ENCODE data around the gene PGA3. TPM values are rescaled to one million over a fixed set of nuclear protein-coding genes. Genes with fewer than 3 reads are reported as not detected.
"Not testable (repeated sequence)": the region's sequence is repeated elsewhere in the genome, so short reads cannot be mapped to it uniquely, and the experiment has no call there.

PGA3 gene
- total RNA-seq (2014; rRNA removed; shearing (Covaris generic); ENCODE audit: low replicate concordance): not detected in 2 replicates

DNA sequence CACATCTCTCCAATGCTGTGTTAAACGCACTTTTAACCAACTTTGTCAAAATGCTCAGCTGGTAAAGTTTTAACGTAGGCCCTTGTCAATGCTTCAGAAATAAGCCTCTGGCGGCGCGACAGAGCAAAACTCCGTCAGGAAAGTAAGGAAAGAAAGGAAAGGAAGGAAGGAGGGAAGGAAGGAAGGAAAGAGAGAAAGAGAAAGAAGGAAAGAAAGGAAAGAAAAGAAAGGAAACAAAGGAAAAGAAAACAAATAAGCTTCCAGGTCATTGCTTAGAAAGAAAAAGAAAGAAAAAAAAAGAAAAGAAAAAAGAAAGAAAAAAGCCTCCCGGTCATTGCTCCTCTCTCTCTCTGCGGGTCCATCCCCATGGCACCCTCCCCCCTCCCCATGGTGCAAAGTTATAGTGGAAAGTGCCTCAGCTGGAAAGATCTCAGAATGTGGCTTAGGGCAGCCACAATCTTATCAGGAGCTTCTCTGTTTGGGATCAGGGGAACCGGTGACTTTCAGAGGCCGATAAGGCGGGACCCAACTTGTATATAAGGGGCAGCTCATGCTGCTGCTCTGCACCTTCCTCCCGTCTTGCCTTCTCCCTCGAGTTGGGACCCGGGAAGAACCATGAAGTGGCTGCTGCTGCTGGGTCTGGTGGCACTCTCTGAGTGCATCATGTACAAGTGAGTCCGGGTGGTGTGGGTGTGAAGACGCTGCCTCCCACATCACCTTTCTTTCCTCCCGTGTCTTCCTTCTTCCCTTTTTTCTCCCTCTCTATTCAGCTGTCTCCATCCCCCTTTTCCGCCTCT is at the start of gene PGA3:
Gene PGA3 (plus strand): TSS at position 566 of the 797 bp plus-strand sequence. CDS start 50 bp downstream, at position 616.
- H3K4me3 ChIP-seq, H3K9me3 ChIP-seq, DNase-seq, H3K27me3 ChIP-seq, H3K36me3 ChIP-seq: not testable (repeated sequence)

DNA sequence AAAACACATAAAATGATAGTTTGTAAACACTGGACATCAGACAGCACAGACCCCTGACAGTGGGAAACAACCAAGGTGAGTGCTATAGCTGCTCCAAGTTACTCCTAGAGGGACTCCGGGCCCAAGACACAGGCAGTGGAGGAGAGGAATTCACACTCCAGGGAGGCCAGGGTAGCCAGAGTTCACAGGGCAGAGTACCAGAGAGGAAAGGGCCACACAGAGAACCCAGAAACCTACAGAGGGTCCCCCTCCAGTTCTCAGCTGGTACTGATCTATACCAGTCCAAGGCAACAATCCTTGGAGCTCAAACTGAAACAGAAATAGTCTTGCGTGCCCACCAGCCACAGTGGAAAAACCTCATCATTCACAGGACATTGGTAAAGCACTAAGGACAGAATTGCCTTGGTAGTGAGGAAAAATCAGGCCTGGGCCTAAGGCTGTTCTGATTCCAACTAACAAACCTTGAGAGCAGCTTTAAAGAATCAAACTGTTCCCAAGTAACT is 49.7 kb upstream of the PGA3 start:
- DNase-seq: no peak
- H3K4me3 ChIP-seq: no peak overlapping the region

DNA sequence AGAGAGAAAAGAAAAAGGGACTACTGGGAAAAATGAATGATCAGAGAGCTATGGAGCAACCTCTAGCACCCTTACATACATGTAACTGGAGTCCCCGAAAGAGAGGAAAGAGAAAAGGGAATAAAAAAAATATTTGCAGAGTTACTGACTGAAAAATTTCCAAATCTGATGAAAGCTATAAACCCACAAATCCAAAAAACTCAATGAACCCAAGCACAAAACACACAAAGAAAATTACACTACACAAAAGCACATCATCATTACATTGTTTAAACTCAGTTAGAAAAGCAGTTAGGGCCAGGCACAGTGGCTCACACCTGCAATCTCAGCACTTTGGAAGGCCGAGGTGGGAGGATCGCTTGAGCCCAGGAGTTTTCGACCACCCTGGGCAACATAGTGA is 48.8 kb upstream of the PGA3 start:
- Histone ChIP-seq H3K9me3 (peaks cover 36% of the 10 kb centered on the region), H3K27me3 (no peaks in the 10 kb centered on the region), H3K36me3 (peaks cover 42% of the 10 kb centered on the region), H3K4me3 (no peak overlapping the region)
- no peak for DNase-seq

More for the DNA sequence above, 49.7 kb upstream of the PGA3 start:
- Histone ChIP-seq H3K9me3 (peaks cover 36% of the 10 kb centered on the region), H3K27me3 (no peaks in the 10 kb centered on the region), H3K36me3 (peaks cover 42% of the 10 kb centered on the region)

DNA sequence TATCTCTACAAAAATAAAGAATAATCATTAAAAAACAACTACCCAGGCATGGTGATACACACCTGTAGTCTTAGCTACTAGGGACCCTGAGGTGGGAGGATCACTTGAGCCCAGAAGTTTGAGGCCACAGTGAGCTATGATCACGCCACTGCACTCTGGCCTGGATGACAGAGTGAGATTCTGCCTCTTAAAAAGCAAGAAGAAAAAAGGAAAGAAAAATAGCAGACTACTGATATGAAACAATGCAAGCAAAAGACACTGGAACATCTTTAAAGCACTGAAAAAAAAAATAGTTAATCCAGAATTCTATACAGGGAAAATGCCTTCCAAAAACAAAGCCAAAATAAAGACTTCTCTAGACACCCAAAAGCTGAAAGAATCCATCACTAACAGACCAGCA is 48.0 kb upstream of the PGA3 start:
- Histone ChIP-seq H3K4me3 (no peak overlapping the region), H3K27me3 (no peaks in the 10 kb centered on the region), H3K36me3 (peaks cover 42% of the 10 kb centered on the region), H3K9me3 (peaks cover 36% of the 10 kb centered on the region)
- no peak for DNase-seq

DNA sequence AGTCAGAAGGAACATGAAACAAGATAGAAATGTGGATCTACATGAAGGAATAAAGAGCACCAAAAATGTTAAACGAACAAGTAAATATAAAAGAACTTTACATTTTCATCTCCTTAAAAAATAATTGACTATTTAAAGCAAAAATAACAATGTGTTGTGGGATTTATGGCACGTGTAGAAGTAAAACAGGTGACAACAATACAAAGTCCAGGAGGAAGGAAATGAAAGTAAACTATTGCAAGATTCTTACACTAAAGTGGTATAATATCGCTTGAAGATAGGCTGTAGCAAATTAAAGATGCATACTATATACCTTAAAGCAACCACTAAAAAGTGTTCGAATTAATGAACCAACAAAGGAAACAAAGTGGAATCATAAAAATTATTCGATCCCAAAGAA is 47.6 kb upstream of the PGA3 start:
- DNase-seq: no peak
- Histone ChIP-seq H3K36me3 (peaks cover 42% of the 10 kb centered on the region), H3K4me3 (no peak overlapping the region), H3K27me3 (no peaks in the 10 kb centered on the region), H3K9me3 (peaks cover 36% of the 10 kb centered on the region)

DNA sequence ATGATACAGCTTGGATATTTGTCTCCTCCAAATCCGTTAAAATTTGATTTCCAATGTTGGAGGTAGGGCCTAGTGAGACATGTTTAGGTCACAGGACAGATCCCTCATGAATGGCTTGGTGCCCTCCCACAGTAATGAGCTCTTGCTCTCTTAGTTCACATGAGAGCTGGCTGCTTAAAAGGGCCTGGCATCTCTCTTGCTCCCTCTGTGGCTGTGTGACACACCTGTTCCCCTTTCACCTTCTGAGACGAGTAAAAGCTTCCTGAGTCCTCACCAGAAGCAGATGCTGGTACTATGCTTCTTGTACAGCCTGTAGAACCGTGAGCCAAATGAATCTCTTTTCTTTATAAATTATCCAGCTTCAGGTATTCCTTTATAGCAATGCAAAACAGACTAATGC is 45.6 kb upstream of the PGA3 start:
- peaks cover 42% of the 10 kb centered on the region for H3K36me3 ChIP-seq
- no peak for DNase-seq
- H3K9me3 ChIP-seq: peaks cover 36% of the 10 kb centered on the region
- H3K27me3 ChIP-seq: no peaks in the 10 kb centered on the region
- H3K4me3 ChIP-seq: no peak overlapping the region

DNA sequence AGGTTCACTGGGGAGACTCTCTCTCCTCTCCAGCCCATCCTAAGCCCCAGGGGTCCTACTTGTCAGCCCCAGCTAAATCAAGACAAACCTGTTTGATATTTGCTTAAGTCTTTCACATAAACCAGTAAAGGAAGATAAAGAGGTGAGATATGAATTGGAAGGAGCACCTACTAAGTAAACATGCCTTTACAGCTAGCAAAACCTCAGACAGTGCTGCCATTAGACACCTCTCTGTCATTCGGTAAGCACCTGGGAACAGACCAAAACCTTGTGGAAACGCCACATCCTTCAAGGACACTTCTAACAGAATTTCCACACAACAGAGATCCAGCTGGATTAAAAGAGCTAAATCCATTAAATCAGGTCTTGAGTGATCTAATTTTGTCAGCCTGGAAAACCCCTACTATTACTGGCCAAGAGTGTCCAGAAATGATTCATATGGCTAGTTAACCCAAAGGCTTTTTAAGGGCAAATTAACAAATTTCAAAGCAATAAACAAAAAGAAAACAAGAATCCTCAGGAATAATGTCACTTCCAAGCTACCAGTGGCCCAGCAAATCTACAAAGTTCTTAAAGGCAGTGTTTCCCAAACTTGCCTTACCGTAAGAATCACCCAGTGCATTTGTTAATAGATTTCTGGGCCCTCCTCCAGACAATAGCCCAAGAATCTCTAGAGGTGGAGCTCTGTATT is 44.5 kb upstream of the PGA3 start:
- peaks cover 38% of the 10 kb centered on the region for H3K36me3 ChIP-seq
- no peak for DNase-seq
- H3K4me3 ChIP-seq: peak overlapping the region; percentile 6; the same call in 1 of the 2 replicates
- peaks cover 32% of the 10 kb centered on the region for H3K9me3 ChIP-seq
- no peaks in the 10 kb centered on the region for H3K27me3 ChIP-seq

DNA sequence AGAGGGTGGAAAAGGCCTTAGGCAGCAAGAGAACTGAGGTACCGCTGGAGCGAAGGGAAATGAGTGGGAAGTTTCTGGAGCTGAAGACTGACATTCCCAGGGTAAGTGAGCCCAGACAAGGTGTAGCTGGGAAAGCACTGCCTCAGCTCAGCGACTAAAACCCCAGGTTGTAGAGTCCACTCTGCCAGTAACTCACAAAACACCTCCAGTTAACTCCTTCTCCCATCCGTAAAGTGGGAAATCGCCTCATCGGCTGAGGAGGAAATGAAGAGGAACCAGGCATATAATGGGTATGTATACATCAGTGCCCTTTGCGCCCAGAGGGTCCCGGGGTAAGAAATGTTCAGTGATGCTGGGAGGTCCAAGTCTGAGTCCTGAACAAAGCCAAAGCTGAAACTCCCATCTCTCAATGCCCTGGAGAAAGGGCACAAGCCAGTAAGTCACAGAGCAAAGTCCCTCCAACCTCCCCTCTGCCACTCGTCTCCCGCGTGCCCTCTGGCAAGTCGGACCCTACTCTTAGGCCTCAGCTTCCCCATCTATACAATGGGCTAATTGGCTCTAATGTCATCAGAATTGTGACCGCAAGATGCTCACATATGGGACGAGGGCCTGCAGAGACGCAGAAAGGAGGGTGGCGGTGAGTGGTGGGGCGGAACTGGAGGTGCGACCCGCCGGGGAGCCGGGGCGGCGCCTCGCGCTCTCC is 42.7 kb upstream of the PGA3 start:
- DNase-seq: no peak
- no peaks in the 10 kb centered on the region for H3K27me3 ChIP-seq
- H3K36me3 ChIP-seq: peaks cover 23% of the 10 kb centered on the region
- H3K4me3 ChIP-seq: peak overlapping the region; percentile 62
- peaks cover 16% of the 10 kb centered on the region for H3K9me3 ChIP-seq

DNA sequence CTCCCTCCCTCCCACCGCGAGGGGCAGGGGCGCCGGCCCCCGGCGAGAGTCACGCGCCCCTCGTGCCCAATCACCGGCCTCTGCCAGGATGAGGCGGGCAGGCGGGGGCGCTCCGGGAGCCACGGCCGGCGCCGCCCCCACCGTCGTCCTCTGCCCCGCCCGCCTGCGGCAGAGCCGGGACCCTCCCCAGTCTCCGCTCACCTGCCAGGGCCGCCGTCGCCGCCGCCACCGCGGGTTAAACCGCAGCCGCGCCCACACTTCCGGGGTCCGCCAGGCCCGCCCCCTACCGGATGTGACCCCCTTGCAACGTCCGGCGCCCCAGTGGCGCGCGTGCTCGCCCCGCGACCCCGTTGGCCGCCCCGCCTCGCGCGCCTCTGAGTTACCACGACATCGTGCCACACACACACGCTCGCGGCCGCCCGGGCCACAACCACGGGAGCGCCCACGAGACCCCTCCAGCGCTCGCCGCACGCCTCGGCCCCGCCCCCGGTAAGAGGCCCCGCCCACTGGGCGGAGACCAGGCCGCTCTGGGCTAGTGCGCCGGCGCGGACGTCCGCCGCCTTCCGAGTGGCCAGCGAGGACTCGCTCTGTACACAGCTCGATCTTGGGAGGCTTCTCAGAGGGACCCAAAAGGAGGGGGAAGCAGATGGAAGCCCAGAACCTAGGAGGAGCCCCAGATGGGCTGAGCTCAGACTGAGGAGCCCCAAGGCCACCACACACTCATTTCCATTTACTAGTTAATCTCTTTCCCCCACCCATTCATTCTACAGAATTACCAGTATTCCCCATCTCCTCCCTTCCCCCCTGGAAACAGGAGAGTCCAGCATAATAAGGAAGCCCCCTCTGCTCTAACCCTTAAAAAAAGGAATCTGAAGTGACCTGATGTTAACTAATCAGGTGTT is 41.9 kb upstream of the PGA3 start, which contains the start of gene VPS37C:
Gene VPS37C (minus strand): TSS at position 237 of the 902 bp plus-strand sequence. CDS start 22,597 bp downstream, outside the sequence.
- Histone ChIP-seq H3K4me3 (peak within 1 kb of the TSS; percentile 62), H3K36me3 (peaks cover 16% of the 10 kb centered on the region), H3K27me3 (no peaks in the 10 kb centered on the region), H3K9me3 (peaks cover 9% of the 10 kb centered on the region)
- DNase-seq: peak; percentile 89

DNA sequence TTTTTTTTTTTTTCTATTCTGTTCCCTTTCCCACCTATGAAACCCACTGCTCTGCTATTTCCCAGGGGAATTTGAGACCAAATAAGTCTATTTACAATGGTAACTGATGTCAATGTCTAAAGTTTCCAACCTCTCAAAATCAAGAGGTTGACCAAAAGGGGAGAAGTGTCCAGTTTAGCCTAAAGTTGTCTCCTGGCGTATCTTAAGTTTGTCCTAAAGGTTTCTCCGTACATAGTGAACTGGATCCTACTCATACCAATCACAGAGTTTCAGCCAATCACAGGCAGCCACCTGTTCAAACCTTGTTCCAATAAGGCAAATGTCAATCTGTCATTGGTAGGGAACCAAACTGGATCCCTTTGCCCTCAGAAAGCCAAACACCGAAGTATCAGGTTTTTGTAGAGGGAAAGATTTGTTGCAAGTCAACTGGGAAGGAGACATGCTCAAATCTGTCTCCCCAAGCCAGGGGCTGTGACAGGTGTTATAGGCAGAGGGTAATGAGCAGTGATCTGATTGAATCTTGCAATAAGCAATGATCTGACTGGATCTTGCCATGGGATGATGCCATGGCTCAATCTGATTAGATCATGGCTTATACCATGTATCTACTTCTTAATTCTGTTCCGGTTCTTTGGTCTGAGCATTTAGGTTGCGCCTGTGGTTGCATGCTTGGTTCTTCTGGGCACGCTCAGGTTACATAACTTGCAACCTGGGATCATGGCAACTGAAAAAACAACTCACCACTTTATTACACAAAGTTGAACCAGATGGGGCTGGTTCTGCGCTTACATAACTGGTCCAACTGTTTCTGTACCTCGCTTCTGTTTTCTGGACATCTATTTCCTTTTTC is 41.0 kb upstream of the PGA3 start:
- peaks cover 8% of the 10 kb centered on the region for H3K36me3 ChIP-seq
- H3K4me3 ChIP-seq: peak overlapping the region; percentile 62
- DNase-seq: no peak
- peaks cover 1% of the 10 kb centered on the region; the same call in 1 of the 2 replicates for H3K9me3 ChIP-seq
- H3K27me3 ChIP-seq: no peaks in the 10 kb centered on the region

DNA sequence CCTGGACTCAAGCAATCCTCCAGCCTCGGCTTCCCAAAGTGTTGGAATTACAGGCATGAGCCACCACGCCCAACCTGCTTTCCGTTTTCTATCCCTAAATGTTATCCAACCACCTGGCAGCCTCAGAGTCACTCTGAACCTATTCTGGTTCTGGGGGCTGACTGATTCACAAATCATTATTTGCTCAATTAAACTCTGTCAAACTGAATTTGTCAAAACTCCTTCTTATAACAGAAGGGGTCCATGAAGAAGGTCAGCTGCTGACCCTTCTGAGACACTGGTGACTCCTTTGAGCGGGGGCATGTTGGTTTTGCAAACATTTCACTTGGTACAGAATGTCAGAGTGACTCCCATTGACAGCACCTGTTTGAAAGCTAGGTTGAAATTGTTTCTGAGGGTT is 40.3 kb upstream of the PGA3 start:
- Histone ChIP-seq H3K27me3 (no peaks in the 10 kb centered on the region), H3K36me3 (peaks cover 1% of the 10 kb centered on the region)
- DNase-seq: no peak

DNA sequence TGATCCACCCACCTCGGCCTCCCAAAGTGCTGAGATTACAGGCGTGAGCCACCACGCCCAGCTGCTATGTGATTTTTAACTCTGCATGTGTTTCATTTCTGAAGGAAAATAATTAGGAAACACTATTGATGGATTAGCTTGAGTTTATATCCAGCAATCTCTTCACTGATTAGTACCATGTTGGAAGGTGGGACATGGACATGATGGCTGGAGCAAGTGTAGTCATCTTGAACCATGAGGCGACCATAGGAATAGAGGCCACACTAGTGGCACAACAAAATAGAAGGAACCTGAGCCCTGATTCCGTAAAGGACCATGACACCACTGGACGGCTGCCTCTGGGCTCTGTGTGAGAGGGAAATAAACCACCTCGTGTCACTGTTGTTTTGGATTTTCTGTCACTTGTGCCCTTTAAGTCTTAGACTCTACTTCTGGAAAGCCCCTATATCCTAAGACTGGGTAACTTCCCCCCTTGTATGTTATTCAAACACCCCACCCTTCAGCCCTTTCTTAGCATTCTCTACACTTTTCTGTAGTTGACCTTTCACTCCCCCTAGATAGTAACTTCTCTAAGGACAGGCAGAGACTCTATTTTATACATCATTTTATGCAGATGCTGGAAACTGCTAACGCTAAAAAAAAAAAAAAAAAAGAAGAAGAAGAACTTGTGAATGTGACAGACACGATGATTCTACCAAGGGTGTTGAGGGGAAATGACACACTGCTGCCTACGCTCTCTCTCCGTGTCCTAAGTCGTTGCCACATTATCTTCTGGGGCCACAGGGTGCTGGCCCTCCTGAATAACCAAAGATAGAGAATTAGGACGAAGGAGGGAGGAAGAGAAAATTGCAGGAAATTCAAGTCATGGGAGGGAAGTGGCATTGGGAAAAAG is 39.4 kb upstream of the PGA3 start:
- H3K36me3 ChIP-seq: no peaks in the 10 kb centered on the region; the same call in 1 of the 2 replicates
- H3K9me3 ChIP-seq: no peaks in the 10 kb centered on the region
- DNase-seq: no peak
- no peaks in the 10 kb centered on the region for H3K27me3 ChIP-seq
- H3K4me3 ChIP-seq: no peak overlapping the region

More for the DNA sequence above, 40.3 kb upstream of the PGA3 start:
- H3K4me3 ChIP-seq: no peak overlapping the region
- no peaks in the 10 kb centered on the region for H3K9me3 ChIP-seq

DNA sequence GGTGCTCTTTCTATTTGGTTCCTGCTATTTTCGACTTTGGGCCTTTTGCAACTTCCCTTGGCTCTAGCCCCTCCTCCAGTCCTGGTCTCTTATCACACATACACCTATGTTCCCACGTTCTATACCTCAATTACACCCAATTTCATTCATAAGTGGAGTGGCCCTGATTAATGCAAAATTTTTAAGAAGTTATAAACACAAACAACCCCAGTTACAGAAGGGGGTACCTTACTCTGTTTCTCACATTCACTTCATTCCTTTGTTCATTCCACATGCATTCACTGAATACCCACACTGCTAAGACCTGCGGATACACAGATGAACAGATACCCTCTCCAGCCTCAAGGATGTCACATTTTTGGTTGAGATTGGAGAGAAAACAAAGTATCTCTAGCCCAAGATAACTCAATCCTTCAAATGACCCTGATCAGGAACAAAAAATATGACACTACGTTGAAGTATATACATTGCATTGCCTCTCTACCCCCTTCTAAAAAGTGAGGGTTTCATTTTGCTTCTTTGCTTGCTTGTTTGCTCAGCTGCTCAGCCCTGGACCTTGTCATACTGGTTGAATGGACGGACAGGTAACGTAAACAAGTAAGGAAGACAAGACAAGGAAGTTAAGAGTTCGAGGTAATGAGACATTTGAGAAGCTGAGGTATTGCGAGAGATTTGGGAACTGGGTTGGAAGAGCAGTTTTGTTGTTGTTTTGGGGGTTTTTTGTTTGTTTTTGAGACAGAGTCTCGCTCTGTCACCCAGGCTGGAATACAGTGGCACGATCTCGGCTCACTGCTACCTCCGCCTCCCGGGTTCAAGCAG is 38.5 kb upstream of the PGA3 start:
- H3K9me3 ChIP-seq: no peaks in the 10 kb centered on the region
- H3K4me3 ChIP-seq: no peak overlapping the region
- DNase-seq: no peak
- H3K36me3 ChIP-seq: no peaks in the 10 kb centered on the region; the same call in 1 of the 2 replicates
- no peaks in the 10 kb centered on the region for H3K27me3 ChIP-seq

DNA sequence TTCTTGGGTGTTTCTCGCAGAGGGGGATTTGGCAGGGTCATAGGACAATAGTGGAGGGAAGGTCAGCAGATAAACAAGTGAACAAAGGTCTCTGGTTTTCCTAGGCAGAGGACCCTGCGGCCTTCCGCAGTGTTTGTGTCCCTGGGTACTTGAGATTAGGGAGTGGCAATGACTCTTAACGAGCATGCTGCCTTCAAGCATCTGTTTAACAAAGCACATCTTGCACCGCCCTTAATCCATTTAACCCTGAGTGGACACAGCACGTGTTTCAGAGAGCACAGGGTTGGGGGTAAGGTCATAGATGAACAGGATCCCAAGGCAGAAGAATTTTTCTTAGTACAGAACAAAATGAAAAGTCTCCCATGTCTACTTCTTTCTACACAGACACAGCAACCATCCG is 37.5 kb upstream of the PGA3 start:
- not testable (repeated sequence) for DNase-seq, H3K9me3 ChIP-seq, H3K4me3 ChIP-seq, H3K27me3 ChIP-seq, H3K36me3 ChIP-seq

Measured in MG63 (cell line).